Liver (tissue), 9 donors: Measurements from ENCODE around the gene STXBP6. TPM values are rescaled to one million over a fixed set of nuclear protein-coding genes. Genes with fewer than 3 reads are reported as not detected.

Source experiments
- DNase-seq: peaks from one replicate; pipeline ENCODE4 v3.0.0-alpha.2; 2017; ENCODE audit warnings: low spot score
- H3K27ac ChIP-seq, 2 donors: one replicate each; pipeline ENCODE4 v1.7.0; 2013; ENCODE audit warnings: inconsistent platforms in 2 of 2, low read length in 2 of 2, control low read depth in 1 of 2, low read depth in 1 of 2, mild to moderate bottlenecking in 1 of 2
- H3K27me3 ChIP-seq, 4 donors: one replicate each; pipeline versions ENCODE4 v1.6.1 to v1.7.0; 2013; ENCODE audit warnings: low read length in 3 of 4, inconsistent platforms in 1 of 4, mild to moderate bottlenecking in 1 of 4, moderate library complexity in 1 of 4; ENCODE audit not compliant: control insufficient read depth in 4 of 4, insufficient read depth in 4 of 4
- H3K36me3 ChIP-seq, 4 donors: one replicate each; pipeline versions ENCODE4 v1.6.1 to v1.7.0; 2013; ENCODE audit warnings: low read length in 3 of 4, mild to moderate bottlenecking in 3 of 4, low read depth in 1 of 4, moderate library complexity in 1 of 4; ENCODE audit not compliant: control insufficient read depth in 4 of 4, insufficient read depth in 3 of 4
- H3K4me1 ChIP-seq, 4 donors: one replicate each; pipeline versions ENCODE4 v1.6.1 to v1.7.0; 2013; ENCODE audit warnings: low read length in 3 of 4, mild to moderate bottlenecking in 3 of 4, moderate library complexity in 1 of 4; ENCODE audit not compliant: control insufficient read depth in 4 of 4, insufficient read depth in 4 of 4
- H3K4me3 ChIP-seq, 3 donors: one replicate each; pipeline versions ENCODE4 v1.6.1 to v1.7.0; 2013; ENCODE audit warnings: low read length in 3 of 3, control low read depth in 1 of 3, low read depth in 1 of 3, mild to moderate bottlenecking in 1 of 3
- H3K9ac ChIP-seq, 2 donors: one replicate each; pipeline ENCODE4 v1.7.0; 2013; ENCODE audit warnings: low read length in 2 of 2, mild to moderate bottlenecking in 2 of 2, moderate library complexity in 2 of 2, control low read depth in 1 of 2, low read depth in 1 of 2
- H3K9me3 ChIP-seq, 4 donors: one replicate each; pipeline versions ENCODE4 v1.6.1 to v1.7.0; 2013; ENCODE audit warnings: low read length in 3 of 4; ENCODE audit not compliant: control insufficient read depth in 4 of 4
- ATF3 ChIP-seq: IDR thresholded peaks from 2 replicates; pipeline ENCODE4 v1.6.1; 2016; ENCODE audit warnings: antibody characterized with exemption
- CTCF ChIP-seq: fragments of 150-350 bp; IDR thresholded peaks from 2 replicates; pipeline ENCODE4 v1.5.1; 2017; ENCODE audit warnings: improper control_type of control experiment, low read depth, low read length; ENCODE audit not compliant: missing input control
- EGR1 ChIP-seq, 2 donors: IDR thresholded peaks; 2 replicates each; pipeline ENCODE4 v1.6.1; 2016 to 2018; ENCODE audit warnings: antibody characterized with exemption in 2 of 2, low read depth in 2 of 2
- FOXA1 ChIP-seq: IDR thresholded peaks from 2 replicates; pipeline ENCODE4 v1.6.1; 2016; ENCODE audit warnings: antibody characterized with exemption
- FOXA2 ChIP-seq: IDR thresholded peaks from 2 replicates; pipeline ENCODE4 v1.6.1; 2016; ENCODE audit warnings: antibody characterized with exemption
- GABPA ChIP-seq, 2 donors: IDR thresholded peaks in 1 of 2; conservative IDR thresholded peaks in 1 of 2; 2 replicates each; pipeline ENCODE4 v1.6.1; 2016; ENCODE audit warnings: antibody characterized with exemption in 2 of 2, mild to moderate bottlenecking in 1 of 2, moderate library complexity in 1 of 2
- HNF4A ChIP-seq, 2 donors: conservative IDR thresholded peaks; 2 replicates each; pipeline ENCODE4 v1.6.1; 2016; ENCODE audit warnings: antibody characterized with exemption in 2 of 2, mild to moderate bottlenecking in 2 of 2
- JUND ChIP-seq, 2 donors: IDR thresholded peaks; 2 replicates each; pipeline ENCODE4 v1.6.1; 2016; ENCODE audit warnings: antibody characterized with exemption in 2 of 2
- MAX ChIP-seq: IDR thresholded peaks from 2 replicates; pipeline ENCODE4 v1.6.1; 2016; ENCODE audit warnings: antibody characterized with exemption
- NR2F2 ChIP-seq: IDR thresholded peaks from 2 replicates; pipeline ENCODE4 v1.6.1; 2016; ENCODE audit warnings: antibody characterized with exemption
- RAD21 ChIP-seq, 2 donors: IDR thresholded peaks; 2 replicates each; pipeline ENCODE4 v1.6.1; 2016; ENCODE audit warnings: antibody characterized with exemption in 2 of 2, mild to moderate bottlenecking in 2 of 2
- REST ChIP-seq: IDR thresholded peaks from 2 replicates; pipeline ENCODE4 v1.6.1; 2016; ENCODE audit warnings: antibody characterized with exemption, mild to moderate bottlenecking
- RXRA ChIP-seq, 2 donors: IDR thresholded peaks; 2 replicates each; pipeline ENCODE4 v1.6.1; 2017 to 2018; ENCODE audit warnings: antibody characterized with exemption in 2 of 2, mild to moderate bottlenecking in 1 of 2
- SP1 ChIP-seq: IDR thresholded peaks from 2 replicates; pipeline ENCODE4 v1.6.1; 2018; ENCODE audit warnings: antibody characterized with exemption, mild to moderate bottlenecking
- TAF1 ChIP-seq: conservative IDR thresholded peaks from 2 replicates; pipeline ENCODE4 v1.6.1; 2016; ENCODE audit warnings: antibody characterized with exemption, mild to moderate bottlenecking
- YY1 ChIP-seq: IDR thresholded peaks from 2 replicates; pipeline ENCODE4 v1.6.1; 2016; ENCODE audit warnings: antibody characterized with exemption, mild to moderate bottlenecking
- ZBTB33 ChIP-seq: IDR thresholded peaks from 2 replicates; pipeline ENCODE4 v1.6.1; 2016; ENCODE audit warnings: antibody characterized with exemption
- WGBS: extraction: QIAGEN DNeasy Blood & Tissue Kit; methylation state at CpG from one replicate; pipeline ENCODE4 v1.1.7; 2013; 5-methylcytosine and 5-hydroxymethylcytosine counted together
- polyA plus RNA-seq, 2 donors: library from polyadenylated mRNA; stranded (reverse) in 1 of 2; unstranded in 1 of 2; fragments of 200-250 nt in 1 of 2; fragments of >200 nt in 1 of 2; fragmentation: Nextera tagmentation in 1 of 2; extraction: Ambion mirVana in 1 of 2; gene quantifications; one replicate each; pipeline versions ENCODE4 v1.2.1 to v1.2.3, GENCODE V29; 2013 to 2015
- total RNA-seq, 2 donors: library from RNA; depleted of rRNA; stranded (reverse); fragments of >200 nt; gene quantifications; one replicate each; pipeline ENCODE4 v1.2.3, GENCODE V29; 2014
- donor health status: healthy.
- donor health status: healthy.
- donor health status: healthy.
- donor health status: healthy.
- donor health status: healthy.

The STXBP6 gene
- total and polyA plus RNA-seq, 4 donors = 1.4 to 3.8 (median 1.8) TPM

- 71% methylated on average over 2 of the region's 2 CpGs for WGBS
- DNase-seq = no peak
- Histone ChIP-seq H3K4me3 (no peak overlapping the region), H3K9me3 (no peaks in the 10 kb centered on the region), H3K9ac (no peak overlapping the region), H3K27ac (no peak overlapping the region), H3K4me1 (no peaks in the 10 kb centered on the region), H3K27me3 (peaks cover 0 to 3% (median 0%) of the 10 kb centered on the region in 4 donors), H3K36me3 (no peaks in the 10 kb centered on the region)
- TF ChIP-seq SP1 (no peak), FOXA2 (no peak), ZBTB33 (no peak), RXRA (IDR thresholded peaks at IDR 0.05) (no peak), GABPA (IDR thresholded peaks at IDR 0.05 in 1 of 2, conservative IDR thresholded peaks at IDR 0.05 in 1 of 2) (no peak), YY1 (no peak), NR2F2 (no peak), REST (no peak), JUND (IDR thresholded peaks at IDR 0.05) (no peak), TAF1 (no peak), RAD21 (IDR thresholded peaks at IDR 0.05) (no peak), MAX (no peak), CTCF (no peak), ATF3 (no peak)
Measured at GRCh38 chr14:25086821-25087396, 37.0 kb upstream of the STXBP6 start.

- H3K4me3 ChIP-seq = no peak overlapping the region
- H3K36me3 ChIP-seq = no peaks in the 10 kb centered on the region
- no peak overlapping the region for H3K9ac ChIP-seq
- 74% methylated on average over 6 of the region's 6 CpGs for WGBS
- peaks cover 0 to 3% (median 0%) of the 10 kb centered on the region in 4 donors for H3K27me3 ChIP-seq
- DNase-seq = no peak
- no peak overlapping the region for H3K27ac ChIP-seq
- no peaks in the 10 kb centered on the region for H3K9me3 ChIP-seq
- H3K4me1 ChIP-seq = no peaks in the 10 kb centered on the region
- no peak for TF ChIP-seq SP1
- TF ChIP-seq NR2F2 = no peak
- no peak for TF ChIP-seq CTCF
- no peak for TF ChIP-seq HNF4A (conservative IDR thresholded peaks at IDR 0.05)
- TF ChIP-seq REST = no peak
- no peak for TF ChIP-seq FOXA1
- TF ChIP-seq JUND (IDR thresholded peaks at IDR 0.05) = no peak
- TF ChIP-seq YY1 = no peak
- TF ChIP-seq EGR1 (IDR thresholded peaks at IDR 0.05; ENCODE audit: low read depth in 2 of 2) = no peak
- no peak for TF ChIP-seq TAF1
- TF ChIP-seq RXRA (IDR thresholded peaks at IDR 0.05) = no peak
Measured at GRCh38 chr14:25086081-25086480, 36.1 kb upstream of the STXBP6 start.
